DOHH2 (cell line): ENCODE results near the gene RGCC.

Experiments used
- H3F3A ChIP-seq: fragments of 200-600 bp; sonication (generic), shearing (Covaris generic); 2 replicates; pipeline ENCODE4 v1.6.0; 2016; ENCODE audit warnings: antibody characterized with exemption, mild to moderate bottlenecking; ENCODE audit not compliant: control insufficient read depth, insufficient read depth
- H3K27ac ChIP-seq: fragments of 200-600 bp; sonication (generic); 2 replicates; pipeline ENCODE4 v1.5.1; 2014; ENCODE audit warnings: low read depth, mild to moderate bottlenecking, low read length, moderate library complexity
- H3K27me3 ChIP-seq: fragments of 200-600 bp; sonication (generic); 2 replicates; pipeline ENCODE4 v1.6.1; 2014; ENCODE audit warnings: mild to moderate bottlenecking, low read length, mixed read lengths; ENCODE audit not compliant: control insufficient read depth
- H3K36me3 ChIP-seq: fragments of 200-600 bp; sonication (generic); 2 replicates; pipeline ENCODE4 v1.6.1; 2014; ENCODE audit warnings: mild to moderate bottlenecking, low read length, moderate library complexity, mixed read lengths; ENCODE audit not compliant: control insufficient read depth
- H3K4me1 ChIP-seq: fragments of 200-600 bp; sonication (generic); 2 replicates; pipeline ENCODE4 v1.6.1; 2014; ENCODE audit warnings: mild to moderate bottlenecking, low read length, mixed read lengths; ENCODE audit not compliant: control insufficient read depth
- H3K4me2 ChIP-seq: fragments of 200-600 bp; sonication (generic); 2 replicates; pipeline ENCODE4 v1.6.0; 2014; ENCODE audit warnings: mild to moderate bottlenecking, low read length, moderate library complexity
- H3K4me3 ChIP-seq: fragments of 200-600 bp; sonication (generic); 2 replicates; pipeline ENCODE4 v1.5.1; 2014; ENCODE audit warnings: mild to moderate bottlenecking, low read length, mixed read lengths
- H3K79me2 ChIP-seq: fragments of 200-600 bp; sonication (generic); 2 replicates; pipeline ENCODE4 v1.6.1; 2014; ENCODE audit warnings: mild to moderate bottlenecking, low read length, mixed read lengths; ENCODE audit not compliant: control insufficient read depth
- H3K9me2 ChIP-seq: fragments of 200-600 bp; sonication (generic); replicated peaks from 2 replicates; pipeline ENCODE4 v1.6.1; 2014; ENCODE audit warnings: mild to moderate bottlenecking, low read length, mixed read lengths; ENCODE audit not compliant: control insufficient read depth
- H3K9me3 ChIP-seq: fragments of 200-600 bp; sonication (generic); 2 replicates; pipeline ENCODE4 v1.6.1; 2014; ENCODE audit warnings: antibody characterized with exemption, low read length, mixed read lengths; ENCODE audit not compliant: control insufficient read depth, insufficient read depth
- H4K20me1 ChIP-seq: fragments of 200-600 bp; sonication (generic); 2 replicates; pipeline ENCODE4 v1.6.0; 2014; ENCODE audit warnings: low read depth, mild to moderate bottlenecking, antibody characterized with exemption, low read length, moderate library complexity; ENCODE audit not compliant: control insufficient read depth, insufficient read depth
- EZH2phosphoT487 ChIP-seq: fragments of 200-600 bp; sonication (generic); IDR thresholded peaks from 2 replicates; pipeline ENCODE4 v1.6.1; 2017; ENCODE audit warnings: borderline replicate concordance, mild to moderate bottlenecking, antibody characterized with exemption, low read length, moderate library complexity, mixed read lengths
- TF ChIP-seq, protein P1 (sequence below): fragments of 200-600 bp; sonication (generic); IDR thresholded peaks from one replicate; pipeline ENCODE4 v1.5.1; 2014; ENCODE audit warnings: antibody characterized with exemption, mild to moderate bottlenecking, low read depth, low read length; ENCODE audit not compliant: poor library complexity, severe bottlenecking

Gene RGCC

DNA sequence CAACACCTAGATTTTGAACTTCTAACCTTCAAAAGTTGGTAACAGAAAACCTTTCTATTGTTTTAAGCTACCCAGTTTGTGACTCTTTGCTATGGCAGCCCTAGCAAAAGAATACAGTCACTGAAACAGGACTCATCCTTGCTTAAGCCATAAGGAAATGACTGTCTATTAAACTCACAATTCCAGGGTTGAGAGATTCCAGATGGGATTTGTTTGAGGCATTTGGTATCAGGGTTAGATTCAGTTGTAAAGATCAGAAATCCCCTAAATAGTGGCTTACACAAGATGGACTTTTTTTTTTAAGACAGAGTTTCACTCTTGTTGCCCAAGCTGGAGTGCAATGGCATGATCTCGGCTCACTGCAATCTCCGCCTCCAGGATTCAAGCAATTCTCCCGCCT is 41.1 kb upstream of the RGCC start:
- Histone ChIP-seq H3K79me2 (no peaks in the 10 kb centered on the region), H3K4me2 (no peak overlapping the region), H3K27ac (no peak overlapping the region), H4K20me1 (no peaks in the 10 kb centered on the region), H3K4me3 (no peak overlapping the region), H3K36me3 (no peaks in the 10 kb centered on the region), H3K9me2 (no peaks in the 10 kb centered on the region), H3K27me3 (no peaks in the 10 kb centered on the region), H3K4me1 (peaks cover 15% of the 10 kb centered on the region), H3K9me3 (no peaks in the 10 kb centered on the region), H3F3A (no peaks in the 10 kb centered on the region)
- TF ChIP-seq, protein P1, sequence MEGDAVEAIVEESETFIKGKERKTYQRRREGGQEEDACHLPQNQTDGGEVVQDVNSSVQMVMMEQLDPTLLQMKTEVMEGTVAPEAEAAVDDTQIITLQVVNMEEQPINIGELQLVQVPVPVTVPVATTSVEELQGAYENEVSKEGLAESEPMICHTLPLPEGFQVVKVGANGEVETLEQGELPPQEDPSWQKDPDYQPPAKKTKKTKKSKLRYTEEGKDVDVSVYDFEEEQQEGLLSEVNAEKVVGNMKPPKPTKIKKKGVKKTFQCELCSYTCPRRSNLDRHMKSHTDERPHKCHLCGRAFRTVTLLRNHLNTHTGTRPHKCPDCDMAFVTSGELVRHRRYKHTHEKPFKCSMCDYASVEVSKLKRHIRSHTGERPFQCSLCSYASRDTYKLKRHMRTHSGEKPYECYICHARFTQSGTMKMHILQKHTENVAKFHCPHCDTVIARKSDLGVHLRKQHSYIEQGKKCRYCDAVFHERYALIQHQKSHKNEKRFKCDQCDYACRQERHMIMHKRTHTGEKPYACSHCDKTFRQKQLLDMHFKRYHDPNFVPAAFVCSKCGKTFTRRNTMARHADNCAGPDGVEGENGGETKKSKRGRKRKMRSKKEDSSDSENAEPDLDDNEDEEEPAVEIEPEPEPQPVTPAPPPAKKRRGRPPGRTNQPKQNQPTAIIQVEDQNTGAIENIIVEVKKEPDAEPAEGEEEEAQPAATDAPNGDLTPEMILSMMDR, result no peak
- no peak for TF ChIP-seq EZH2phosphoT487

DNA sequence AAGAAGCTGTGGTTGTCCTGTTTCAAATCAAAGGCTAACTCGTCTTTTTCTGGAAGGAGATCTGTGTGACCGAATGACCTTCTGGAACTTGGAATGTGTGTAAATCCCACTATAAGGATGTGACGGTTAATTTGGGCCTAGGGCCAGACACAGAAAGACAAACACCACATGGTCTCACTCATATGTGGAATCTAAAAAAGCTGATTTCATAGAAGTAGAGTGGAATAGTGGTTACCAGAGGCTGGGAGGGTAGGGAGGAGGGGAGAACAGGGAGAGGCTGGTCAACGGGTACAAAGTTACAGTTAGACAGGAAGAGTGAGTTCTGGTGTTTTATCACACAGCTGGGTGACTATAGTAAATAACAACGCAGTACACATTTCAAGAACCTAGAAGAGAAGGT is 39.3 kb upstream of the RGCC start:
- H3K4me2 ChIP-seq, result no peak overlapping the region
- H3K36me3 ChIP-seq, result no peaks in the 10 kb centered on the region
- H3K9me3 ChIP-seq, result no peaks in the 10 kb centered on the region
- no peaks in the 10 kb centered on the region for H3K9me2 ChIP-seq
- peaks cover 11% of the 10 kb centered on the region for H3K4me1 ChIP-seq
- H3K4me3 ChIP-seq, result no peak overlapping the region
- no peaks in the 10 kb centered on the region for H3K27me3 ChIP-seq
- no peak overlapping the region for H3K27ac ChIP-seq
- no peaks in the 10 kb centered on the region for H3F3A ChIP-seq
- no peaks in the 10 kb centered on the region for H3K79me2 ChIP-seq
- H4K20me1 ChIP-seq, result no peaks in the 10 kb centered on the region
- no peak for TF ChIP-seq EZH2phosphoT487
- TF ChIP-seq, protein P1, result no peak

DNA sequence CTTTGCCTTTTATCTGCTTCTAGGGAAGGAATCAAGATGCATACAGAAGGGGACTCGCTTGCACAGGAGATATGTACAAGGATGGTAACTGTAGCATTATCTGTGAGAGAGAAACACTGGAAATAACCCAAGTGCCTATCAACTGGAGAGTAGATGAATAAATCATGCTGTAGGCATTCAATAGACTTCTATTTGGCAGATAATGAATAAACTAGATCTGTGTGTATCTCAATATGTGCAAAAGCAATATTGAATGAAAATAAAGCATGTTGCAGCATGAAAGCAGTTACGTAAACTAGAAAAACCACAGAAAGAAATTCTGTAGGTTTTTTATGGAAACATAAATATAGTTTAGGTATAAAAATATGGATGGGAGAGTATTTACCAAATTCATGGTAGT is 38.6 kb upstream of the RGCC start:
- Histone ChIP-seq H3K9me3 (no peaks in the 10 kb centered on the region), H3K4me3 (no peak overlapping the region), H3K36me3 (no peaks in the 10 kb centered on the region), H3K4me1 (peaks cover 11% of the 10 kb centered on the region), H3K79me2 (no peaks in the 10 kb centered on the region), H3K27me3 (no peaks in the 10 kb centered on the region), H3F3A (no peaks in the 10 kb centered on the region), H3K9me2 (no peaks in the 10 kb centered on the region), H4K20me1 (no peaks in the 10 kb centered on the region), H3K4me2 (no peak overlapping the region), H3K27ac (no peak overlapping the region)
- no peak for TF ChIP-seq EZH2phosphoT487
- TF ChIP-seq, protein P1, result no peak

DNA sequence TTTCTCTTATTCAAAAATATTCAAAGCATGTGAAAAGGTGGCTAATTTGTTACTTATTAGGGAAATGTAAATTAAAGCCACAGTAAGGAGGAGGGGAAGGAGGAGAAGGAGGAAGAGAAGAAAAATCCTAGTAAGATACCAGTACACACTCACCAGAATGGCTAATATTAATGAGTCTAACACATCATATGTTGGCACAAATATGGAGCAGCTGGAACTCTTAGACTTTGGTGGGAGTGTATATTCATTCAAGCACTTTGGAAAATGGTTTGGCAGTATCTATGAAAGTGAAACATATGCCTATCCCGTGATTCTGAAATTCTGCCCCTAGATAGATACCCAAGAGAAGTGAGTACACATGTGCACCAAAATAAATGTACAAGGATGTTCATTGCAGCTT is 38.1 kb upstream of the RGCC start:
- Histone ChIP-seq H3K79me2 (no peaks in the 10 kb centered on the region), H3K27me3 (no peaks in the 10 kb centered on the region), H3K36me3 (no peaks in the 10 kb centered on the region), H3K4me1 (peaks cover 11% of the 10 kb centered on the region), H3F3A (no peaks in the 10 kb centered on the region), H3K9me2 (no peaks in the 10 kb centered on the region), H3K27ac (no peak overlapping the region), H4K20me1 (no peaks in the 10 kb centered on the region), H3K4me3 (no peak overlapping the region), H3K9me3 (no peaks in the 10 kb centered on the region), H3K4me2 (no peak overlapping the region)
- TF ChIP-seq, protein P1, result no peak
